ENCODE measurements around the gene WFDC5. TPM values are rescaled to one million over a fixed set of nuclear protein-coding genes. Genes with fewer than 3 reads are reported as not detected.
"Not testable (repeated sequence)": the region's sequence is repeated elsewhere in the genome, so short reads cannot be mapped to it uniquely, and the experiment has no call there.

WFDC5 gene
- total RNA-seq, 2 donors from 2014 or later: not detected

GRCh38 chr20:45067087-45067486 lies 47.9 kb downstream of the WFDC5 start:
- DNase-seq: no peak
- ATAC-seq: no peak
- intact Hi-C loops (cut with DNase I): no loop called here

DNA sequence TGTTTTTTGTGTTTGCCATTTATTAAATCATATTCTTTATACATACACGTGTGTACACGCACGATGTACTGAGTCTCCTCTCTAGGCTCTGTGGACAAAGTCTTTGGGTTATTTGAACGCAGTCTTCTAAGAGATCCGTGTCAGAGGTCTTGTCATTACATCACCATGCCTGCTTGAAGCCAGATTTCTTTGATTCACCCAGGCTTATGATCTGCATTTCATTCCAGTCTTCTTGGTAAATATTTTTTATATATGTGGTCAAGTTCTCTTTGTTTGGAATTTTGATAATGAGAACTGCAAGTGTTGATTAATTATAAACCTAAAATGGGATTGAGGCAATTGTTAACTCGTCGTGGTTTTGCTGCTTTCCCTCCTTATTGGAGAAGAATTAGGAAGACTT lies 48.6 kb downstream of the WFDC5 start:
- intact Hi-C loops (cut with DNase I): no loop called here
- ATAC-seq (no peak), DNase-seq (no peak)

DNA sequence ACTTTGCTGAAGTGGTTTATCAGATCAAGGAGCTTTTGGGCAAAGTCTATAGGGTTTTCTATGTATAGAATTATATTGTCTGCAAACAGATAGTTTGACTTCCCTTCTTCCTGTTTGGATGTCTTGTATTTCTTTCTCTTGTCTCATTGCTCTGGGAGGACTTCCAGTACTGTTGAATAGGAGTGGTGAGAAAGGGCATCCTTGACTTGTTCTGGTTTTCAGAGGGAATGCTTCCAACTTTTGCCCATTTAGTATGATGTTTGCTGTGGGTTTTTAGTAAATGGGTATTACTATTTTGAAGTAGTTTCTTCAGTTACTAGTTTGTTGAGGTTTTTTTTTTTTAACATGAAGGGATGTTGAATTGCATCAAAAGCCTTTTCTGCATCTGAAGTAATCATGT lies 50.2 kb downstream of the WFDC5 start:
- DNase-seq: no peak
- no peak for ATAC-seq
- intact Hi-C loops (cut with DNase I): no loop called here

- ATAC-seq; DNase-seq; intact Hi-C loops (cut with DNase I): not testable (repeated sequence)
Measured at GRCh38 chr20:45063107-45063506, 51.9 kb downstream of the WFDC5 start.

GRCh38 chr20:45061244-45061643 lies 53.7 kb downstream of the WFDC5 start:
- DNase-seq: no peak
- ATAC-seq: peak in 1 of 2 donors; percentile 90
- intact Hi-C loops (cut with DNase I): no loop called here

- ATAC-seq: no peak
- DNase-seq: no peak
- intact Hi-C loops (cut with DNase I): no loop called here
Measured at GRCh38 chr20:45060294-45060693, 54.7 kb downstream of the WFDC5 start.

Other genes with a start within 250 kb of the WFDC5 start
- gene YWHAB, start 229.5 kb downstream of the WFDC5 start, total RNA-seq: 100 to 1,000 TPM; 109 to 140 TPM
- 1 to 10 TPM; 5.6 to 6.3 TPM for gene PABPC1L, start 205.1 kb downstream of the WFDC5 start, total RNA-seq
- gene TOMM34, start 154.8 kb downstream of the WFDC5 start, total RNA-seq: 10 to 100 TPM; 10.5 to 10.9 TPM
- 10 to 100 TPM; 16.0 to 16.4 TPM for gene STK4, start 148.7 kb downstream of the WFDC5 start, total RNA-seq
- gene KCNS1, start 14.0 kb downstream of the WFDC5 start, total RNA-seq: under 1 TPM; 0.21 TPM
- not detected for gene WFDC12, start 9.3 kb upstream of the WFDC5 start, total RNA-seq
- 1 to 10 TPM in 1 of 2 donors, not detected in 1; 1.4 TPM for gene PI3, start 59.7 kb upstream of the WFDC5 start, total RNA-seq
- not detected for gene SEMG1, start 91.9 kb upstream of the WFDC5 start, total RNA-seq
- not detected for gene SEMG2, start 106.2 kb upstream of the WFDC5 start, total RNA-seq
- 10 to 100 TPM; 44.2 to 86.7 TPM for gene SLPI, start 139.4 kb upstream of the WFDC5 start, total RNA-seq
- not detected for gene RBPJL, start 191.7 kb upstream of the WFDC5 start, total RNA-seq
- not detected for gene MATN4, start 193.1 kb upstream of the WFDC5 start, total RNA-seq
- gene SDC4, start 233.2 kb upstream of the WFDC5 start, total RNA-seq: 100 to 1,000 TPM in 1 of 2 donors, 10 to 100 TPM in 1; 51.4 to 152 TPM
- 10 to 100 TPM; 23.4 to 24.1 TPM for gene SYS1, start 248.0 kb upstream of the WFDC5 start, total RNA-seq